GF-D8 (cell line): ENCODE measurements around the gene MBD3.

ENCODE experiments used
- DNase-seq: peaks from one replicate; lab custom pipeline; 2025; lab: John Stamatoyannopoulos, UW

Gene MBD3

GRCh38 chr19:1571358-1571757, 21.3 kb downstream of the MBD3 start:
- DNase-seq = no peak

GRCh38 chr19:1570836-1571235, 21.8 kb downstream of the MBD3 start:
- DNase-seq = no peak

GRCh38 chr19:1569997-1570396, 22.7 kb downstream of the MBD3 start:
- DNase-seq = no peak

GRCh38 chr19:1568320-1569019, 24.2 kb downstream of the MBD3 start, which contains the start of gene MEX3D:
Gene MEX3D (minus strand): TSS chr19:1568325. CDS start chr19:1568058, 267 bp downstream.
- DNase-seq = no peak

- DNase-seq = no peak
Observed at GRCh38 chr19:1567848-1568227, 24.8 kb downstream of the MBD3 start.

GRCh38 chr19:1567116-1567847, 25.4 kb downstream of the MBD3 start:
- no peak for DNase-seq

- no peak for DNase-seq
Observed at GRCh38 chr19:1566392-1567115, 26.1 kb downstream of the MBD3 start.

GRCh38 chr19:1563251-1563650, 29.4 kb downstream of the MBD3 start:
- DNase-seq = no peak

GRCh38 chr19:1561236-1561842, 31.3 kb downstream of the MBD3 start:
- no peak for DNase-seq

GRCh38 chr19:1560286-1560882, 32.3 kb downstream of the MBD3 start:
- no peak for DNase-seq

GRCh38 chr19:1558552-1558951, 34.1 kb downstream of the MBD3 start:
- no peak for DNase-seq

GRCh38 chr19:1556390-1557070, 36.1 kb downstream of the MBD3 start:
- DNase-seq = no peak

GRCh38 chr19:1555487-1556389, 36.9 kb downstream of the MBD3 start:
- DNase-seq = no peak

GRCh38 chr19:1554968-1555367, 37.7 kb downstream of the MBD3 start:
- no peak for DNase-seq

GRCh38 chr19:1553415-1553814, 39.2 kb downstream of the MBD3 start:
- DNase-seq = no peak

GRCh38 chr19:1551068-1552040, 41.3 kb downstream of the MBD3 start:
- no peak for DNase-seq

GRCh38 chr19:1549332-1549945, 43.2 kb downstream of the MBD3 start:
- no peak for DNase-seq

GRCh38 chr19:1540365-1540925, 52.2 kb downstream of the MBD3 start:
- no peak for DNase-seq
